GM12872 (cell line): Measurements from ENCODE around the gene ZNF446.

Experiments
- TF ChIP-seq, protein P1 (sequence below): IDR thresholded peaks from 3 replicates; pipeline ENCODE4 v1.5.1; 2011; ENCODE audit warnings: low read depth, mild to moderate bottlenecking, low read length, moderate library complexity; ENCODE audit not compliant: insufficient read depth

Gene ZNF446

DNA sequence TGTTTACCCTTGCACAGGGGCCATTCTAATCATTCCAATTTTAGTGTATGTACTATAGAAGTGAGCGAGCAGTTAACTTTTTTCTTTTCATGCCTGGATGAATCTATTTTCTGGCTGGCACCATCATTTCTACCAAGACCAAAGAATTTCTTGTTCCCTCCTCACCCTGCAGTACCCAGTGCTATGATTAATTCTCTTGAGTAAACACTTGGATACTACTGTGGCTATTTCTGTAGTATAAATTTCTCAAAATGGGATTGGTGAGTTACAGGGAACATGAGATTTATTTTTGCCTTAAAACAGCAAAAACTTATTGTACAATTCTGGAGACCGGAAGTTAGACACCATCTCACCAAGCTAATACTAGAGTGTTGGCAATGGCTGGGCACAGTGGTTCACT lies 7.6 kb downstream of the ZNF446 start:
- TF ChIP-seq, protein P1, sequence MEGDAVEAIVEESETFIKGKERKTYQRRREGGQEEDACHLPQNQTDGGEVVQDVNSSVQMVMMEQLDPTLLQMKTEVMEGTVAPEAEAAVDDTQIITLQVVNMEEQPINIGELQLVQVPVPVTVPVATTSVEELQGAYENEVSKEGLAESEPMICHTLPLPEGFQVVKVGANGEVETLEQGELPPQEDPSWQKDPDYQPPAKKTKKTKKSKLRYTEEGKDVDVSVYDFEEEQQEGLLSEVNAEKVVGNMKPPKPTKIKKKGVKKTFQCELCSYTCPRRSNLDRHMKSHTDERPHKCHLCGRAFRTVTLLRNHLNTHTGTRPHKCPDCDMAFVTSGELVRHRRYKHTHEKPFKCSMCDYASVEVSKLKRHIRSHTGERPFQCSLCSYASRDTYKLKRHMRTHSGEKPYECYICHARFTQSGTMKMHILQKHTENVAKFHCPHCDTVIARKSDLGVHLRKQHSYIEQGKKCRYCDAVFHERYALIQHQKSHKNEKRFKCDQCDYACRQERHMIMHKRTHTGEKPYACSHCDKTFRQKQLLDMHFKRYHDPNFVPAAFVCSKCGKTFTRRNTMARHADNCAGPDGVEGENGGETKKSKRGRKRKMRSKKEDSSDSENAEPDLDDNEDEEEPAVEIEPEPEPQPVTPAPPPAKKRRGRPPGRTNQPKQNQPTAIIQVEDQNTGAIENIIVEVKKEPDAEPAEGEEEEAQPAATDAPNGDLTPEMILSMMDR = no peak

DNA sequence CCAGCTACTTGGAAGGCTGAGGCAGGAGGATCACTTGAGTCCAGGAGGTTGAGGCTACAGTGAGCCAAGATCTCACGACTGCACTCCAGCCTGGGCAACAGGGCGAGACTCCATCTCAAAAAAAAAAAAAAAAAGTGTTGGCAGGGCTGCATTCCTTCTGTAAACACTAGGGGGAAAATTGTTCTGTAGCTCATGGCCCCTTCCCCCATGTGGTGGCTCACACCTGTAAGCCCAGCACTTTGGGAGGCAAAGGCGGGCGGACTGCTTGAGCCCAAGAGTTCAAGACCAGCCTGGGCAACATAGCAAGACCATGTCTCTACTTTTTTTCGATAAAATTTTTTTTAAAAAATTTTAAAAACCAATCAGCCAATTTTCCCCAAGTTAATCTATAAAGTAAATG lies 8.2 kb downstream of the ZNF446 start:
- TF ChIP-seq, protein P1 = 0 out of 3 replicates have a peak, but pooled peaks have one; percentile 12

DNA sequence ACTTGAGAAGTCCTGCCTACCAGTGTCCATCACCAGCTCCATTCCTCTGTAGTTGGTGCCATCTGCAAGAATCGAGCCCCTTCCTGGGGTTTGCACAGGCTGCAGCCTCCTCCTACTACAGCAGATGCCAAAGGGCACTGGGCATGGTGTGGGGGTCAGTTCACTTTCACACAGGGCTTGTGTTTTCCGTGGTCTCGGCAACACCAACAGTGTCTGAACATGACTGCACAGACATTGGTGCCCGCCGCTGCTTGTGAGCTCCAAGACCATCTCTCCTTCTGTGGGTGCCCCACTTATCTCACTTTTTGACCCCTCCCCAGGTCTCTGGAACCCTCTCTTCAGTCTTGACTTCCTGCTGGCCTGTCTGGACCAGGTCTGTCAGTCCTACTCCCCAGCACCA lies 15.2 kb downstream of the ZNF446 start:
- TF ChIP-seq, protein P1 = no peak

GRCh38 chr19:58492265-58492664 lies 16.1 kb downstream of the ZNF446 start:
- TF ChIP-seq, protein P1 = no peak

GRCh38 chr19:58497634-58498170 lies 21.6 kb downstream of the ZNF446 start:
- TF ChIP-seq, protein P1 = no peak

GRCh38 chr19:58498316-58499020 lies 22.3 kb downstream of the ZNF446 start:
- TF ChIP-seq, protein P1 = no peak

GRCh38 chr19:58499021-58499927 lies 23.1 kb downstream of the ZNF446 start:
- TF ChIP-seq, protein P1 = peak; percentile 27; the same call in 1 of the 3 replicates
